Activated T-cell treated with anti-CD3 and anti-CD28 coated beads for 1 hour (primary cell): ENCODE data around the gene PSG6.
"Not testable (repeated sequence)": the region's sequence is repeated elsewhere in the genome, so short reads cannot be mapped to it uniquely, and the experiment has no call there.

ENCODE experiments used
- DNase-seq: peaks from one replicate; pipeline ENCODE4 v3.0.0-alpha.2; 2020; ENCODE audit warnings: low read depth

Gene PSG6

GRCh38 chr19:42906162-42906561, 11.5 kb downstream of the PSG6 start:
- DNase-seq, result not testable (repeated sequence)

GRCh38 chr19:42900561-42900960, 17.1 kb downstream of the PSG6 start:
- not testable (repeated sequence) for DNase-seq

GRCh38 chr19:42899674-42900073, 18.0 kb downstream of the PSG6 start:
- not testable (repeated sequence) for DNase-seq

GRCh38 chr19:42899110-42899509, 18.6 kb downstream of the PSG6 start:
- not testable (repeated sequence) for DNase-seq

GRCh38 chr19:42898656-42899055, 19.0 kb downstream of the PSG6 start:
- not testable (repeated sequence) for DNase-seq

- not testable (repeated sequence) for DNase-seq
Measured at GRCh38 chr19:42897729-42898128, 20.0 kb downstream of the PSG6 start.

GRCh38 chr19:42890446-42890845, 27.2 kb downstream of the PSG6 start:
- not testable (repeated sequence) for DNase-seq

- not testable (repeated sequence) for DNase-seq
Measured at GRCh38 chr19:42887876-42888445, 29.7 kb downstream of the PSG6 start.

- not testable (repeated sequence) for DNase-seq
Measured at GRCh38 chr19:42882730-42883129, 35.0 kb downstream of the PSG6 start.

- not testable (repeated sequence) for DNase-seq
Measured at GRCh38 chr19:42882010-42882409, 35.7 kb downstream of the PSG6 start.

- not testable (repeated sequence) for DNase-seq
Measured at GRCh38 chr19:42881279-42881678, 36.4 kb downstream of the PSG6 start.

- not testable (repeated sequence) for DNase-seq
Measured at GRCh38 chr19:42880621-42881020, 37.1 kb downstream of the PSG6 start.

GRCh38 chr19:42879613-42880012, 38.1 kb downstream of the PSG6 start, which contains the start of gene PSG1:
PSG1 (minus strand) TSS chr19:42879713; CDS start chr19:42879581, 132 bp downstream.
- no peak for DNase-seq

- not testable (repeated sequence) for DNase-seq
Measured at GRCh38 chr19:42876596-42876995, 41.1 kb downstream of the PSG6 start.

- DNase-seq, result not testable (repeated sequence)
Measured at GRCh38 chr19:42875881-42876280, 41.8 kb downstream of the PSG6 start.

GRCh38 chr19:42874901-42875813, 42.5 kb downstream of the PSG6 start:
- DNase-seq, result not testable (repeated sequence)

GRCh38 chr19:42874136-42874535, 43.6 kb downstream of the PSG6 start:
- not testable (repeated sequence) for DNase-seq

GRCh38 chr19:42872608-42873007, 45.1 kb downstream of the PSG6 start:
- DNase-seq, result no peak

- no peak for DNase-seq
Measured at GRCh38 chr19:42857544-42857867, 60.2 kb downstream of the PSG6 start.

- DNase-seq, result not testable (repeated sequence)
Measured at GRCh38 chr19:42856866-42857543, 60.7 kb downstream of the PSG6 start.

GRCh38 chr19:42854745-42855144, 62.9 kb downstream of the PSG6 start:
- DNase-seq, result not testable (repeated sequence)

- not testable (repeated sequence) for DNase-seq
Measured at GRCh38 chr19:42853231-42853630, 64.5 kb downstream of the PSG6 start.

- not testable (repeated sequence) for DNase-seq
Measured at GRCh38 chr19:42852821-42853220, 64.9 kb downstream of the PSG6 start.
